Vagina (tissue), 2 donors: ENCODE results near the gene CT47C1.

Experiments
- CTCF ChIP-seq, 3 experiments: fragments of 450-650 bp in 2 of 3; fragments of 200-600 bp in 1 of 3; sonication (generic) in 1 of 3; IDR thresholded peaks; one replicate each; pipeline ENCODE4 v1.5.1; 2017 to 2019; ENCODE audit warnings: antibody characterized with exemption in 3 of 3, mild to moderate bottlenecking in 2 of 3, moderate library complexity in 2 of 3
- POLR2A ChIP-seq, 2 donors: fragments of 450-650 bp; IDR thresholded peaks; one replicate each; pipeline ENCODE4 v1.6.1; 2017; ENCODE audit warnings: antibody characterized with exemption in 2 of 2, mild to moderate bottlenecking in 2 of 2, moderate library complexity in 2 of 2
- POLR2AphosphoS5 ChIP-seq, 2 donors: sonication (generic); formaldehyde crosslinking; IDR thresholded peaks; one replicate each; pipeline ENCODE4 v1.9.0; 2017; ENCODE audit warnings: antibody characterized with exemption in 2 of 2, mild to moderate bottlenecking in 2 of 2, low read depth in 1 of 2; ENCODE audit not compliant: insufficient read depth in 1 of 2

GRCh38 chrX:119121341-119121740 is 48.5 kb downstream of the CT47C1 start:
- no peak for TF ChIP-seq POLR2AphosphoS5 (IDR thresholded peaks at IDR 0.05; ENCODE audit: insufficient read depth in 1 of 2, low read depth in 1 of 2)
- TF ChIP-seq CTCF (IDR thresholded peaks at IDR 0.05): no peak
- no peak for TF ChIP-seq POLR2A (IDR thresholded peaks at IDR 0.05)
